K562 (cell line): ENCODE data around the gene VWA5B1. TPM values are rescaled to one million over a fixed set of nuclear protein-coding genes. Genes with fewer than 3 reads are reported as not detected.
A peak's percentile ranks its signal among the peaks of the same experiment; 100 is the strongest.

Source experiments
- ATAC-seq: fragments of 200-7000 bp; cut with Tn5 transposase; 3 replicates; pipeline ENCODE4 v1.9.1; 2020; ENCODE audit warnings: moderate library complexity
- BruUV-seq: library from RNA; stranded (reverse); fragments of 400-500 nt; replicated peaks from 2 replicates; lab custom pipeline; 2021; lab: Mats Ljungman, UMichigan
- CTCF ChIA-PET: fragments of 300-600 bp; formaldehyde crosslinking; extraction: SDS; loops from one replicate; lab custom pipeline; 2021; ENCODE audit warnings: low intra/inter-chr PET ratio; lab: Yijun Ruan, JAX
- POLR2A ChIA-PET: fragments of 300-600, 350-650 bp; sonication (Branson Sonifier 250); formaldehyde crosslinking; extraction: SDS; loops from one replicate; lab custom pipeline; 2021; ENCODE audit warnings: antibody characterized with exemption, inconsistent platforms; lab: Yijun Ruan, JAX
- DNase-seq, 4 experiments: peaks; one replicate each; pipeline versions ENCODE4 v3.0.0 to v3.0.0-alpha.2; 2011 to 2018; ENCODE audit warnings: low spot score in 3 of 4, mixed read lengths in 3 of 4; ENCODE audit errors: extremely low read depth in 1 of 4
- FAIRE-seq: peaks from 2 replicates; lab custom pipeline; 2011; peaks lifted over from hg19 to GRCh38; lab: Jason Lieb, UNC
- H2AFZ ChIP-seq: 2 replicates; pipeline ENCODE4 v1.6.0; 2011; ENCODE audit warnings: low read depth, low read length, control low read depth, inconsistent platforms
- H3K27ac ChIP-seq: fragments of 200-600 bp; 3 replicates; pipeline ENCODE4 v1.8.0; 2011; ENCODE audit warnings: low read depth, mild to moderate bottlenecking, control low read depth, inconsistent platforms, low read length, moderate library complexity, mixed read lengths; ENCODE audit errors: extremely low read depth
- H3K27me3 ChIP-seq, 2 experiments: fragments of 300-600 bp in 1 of 2; 2 replicates in 1 of 2; 3 replicates in 1 of 2; pipeline versions ENCODE4 v1.6.0 to v1.8.0; 2011; ENCODE audit warnings: inconsistent platforms in 2 of 2, low read length in 2 of 2, mild to moderate bottlenecking in 1 of 2, mixed read lengths in 1 of 2, moderate library complexity in 1 of 2; ENCODE audit not compliant: control insufficient read depth in 2 of 2, insufficient read depth in 2 of 2
- H3K36me3 ChIP-seq: fragments of 300-600 bp; 3 replicates; pipeline ENCODE4 v1.8.0; 2011; ENCODE audit warnings: mild to moderate bottlenecking, low read length, inconsistent platforms; ENCODE audit not compliant: control insufficient read depth, insufficient read depth
- H3K4me1 ChIP-seq, 2 experiments: fragments of 200-600 bp in 1 of 2; replicated peaks in 1 of 2; 2 replicates in 1 of 2; 3 replicates in 1 of 2; pipeline versions ENCODE4 v1.5.1 to v1.8.0; 2011; ENCODE audit warnings: inconsistent platforms in 2 of 2, low read length in 2 of 2, mild to moderate bottlenecking in 1 of 2, mixed read lengths in 1 of 2, moderate library complexity in 1 of 2; ENCODE audit not compliant: control insufficient read depth in 2 of 2, insufficient read depth in 2 of 2
- H3K4me2 ChIP-seq: 2 replicates; pipeline ENCODE4 v1.6.1; 2011; ENCODE audit warnings: low read length, control low read depth, inconsistent platforms, mixed read lengths; ENCODE audit not compliant: insufficient read depth
- H3K4me3 ChIP-seq: fragments of 200-600 bp; sonication (generic), shearing (Covaris generic); 2 replicates; pipeline ENCODE4 v1.5.1; 2016; ENCODE audit warnings: control low read depth, inconsistent platforms
- H3K79me2 ChIP-seq: fragments of 200-600 bp; 3 replicates; pipeline ENCODE4 v1.8.0; 2011; ENCODE audit warnings: low read length, inconsistent platforms; ENCODE audit not compliant: control insufficient read depth, insufficient read depth
- H3K9ac ChIP-seq, 2 experiments: 2 replicates each; pipeline versions ENCODE4 v1.6.0 to v1.6.1; 2011; ENCODE audit warnings: low read depth in 2 of 2, low read length in 2 of 2, control low read depth in 1 of 2, inconsistent platforms in 1 of 2, mild to moderate bottlenecking in 1 of 2, mixed read lengths in 1 of 2; ENCODE audit not compliant: insufficient read depth in 1 of 2
- H3K9me1 ChIP-seq: one replicate; pipeline ENCODE4 v1.6.0; 2011; ENCODE audit warnings: inconsistent platforms, mild to moderate bottlenecking, low read length, moderate library complexity; ENCODE audit not compliant: control insufficient read depth, insufficient read depth
- H3K9me3 ChIP-seq: replicated peaks from 2 replicates; pipeline ENCODE4 v1.5.1; 2011; ENCODE audit warnings: low read depth, low read length, inconsistent platforms; ENCODE audit not compliant: control insufficient read depth, insufficient read depth
- H4K20me1 ChIP-seq: replicated peaks from 2 replicates; pipeline ENCODE4 v1.6.1; 2011; ENCODE audit warnings: low read length, inconsistent platforms, mixed read lengths; ENCODE audit not compliant: control insufficient read depth, insufficient read depth
- CTCF ChIP-seq, 3 experiments: IDR thresholded peaks in 2 of 3; conservative IDR thresholded peaks in 1 of 3; 2 replicates each; pipeline ENCODE4 v1.5.1; 2011 to 2012; ENCODE audit warnings: low read length in 3 of 3, mild to moderate bottlenecking in 3 of 3, control low read depth in 2 of 3, improper control_type of control experiment in 1 of 3, inconsistent platforms in 1 of 3, low read depth in 1 of 3, mixed read lengths in 1 of 3, moderate library complexity in 1 of 3; ENCODE audit not compliant: insufficient read depth in 2 of 3
- GATA2 ChIP-seq: sonication (generic); formaldehyde crosslinking; IDR thresholded peaks from 2 replicates; pipeline ENCODE4 v1.4.0; 2020; ENCODE audit warnings: mild to moderate bottlenecking, missing genetic modification reagents
- RAD21 ChIP-seq, 2 experiments: fragments of 250-450 bp in 1 of 2; fragments of 450-650 bp in 1 of 2; sonication (Bioruptor Pico) in 1 of 2; formaldehyde crosslinking in 1 of 2; IDR thresholded peaks in 1 of 2; conservative IDR thresholded peaks in 1 of 2; 2 replicates each; pipeline versions ENCODE4 v1.4.0 to v1.8.0; 2020 to 2022; ENCODE audit warnings: mild to moderate bottlenecking in 2 of 2, moderate library complexity in 1 of 2
- RB1 ChIP-seq: fragments of 450-650 bp; IDR thresholded peaks from 2 replicates; pipeline ENCODE4 v1.6.1; 2017; ENCODE audit warnings: low read depth, mild to moderate bottlenecking
- RCOR1 ChIP-seq, 2 experiments: IDR thresholded peaks; 2 replicates each; pipeline ENCODE4 v1.6.1; 2012; ENCODE audit warnings: low read depth in 2 of 2, low read length in 2 of 2, borderline replicate concordance in 1 of 2, improper control_type of control experiment in 1 of 2
- REST ChIP-seq, 2 experiments: fragments of 450-650 bp; formaldehyde crosslinking in 1 of 2; IDR thresholded peaks; 2 replicates each; pipeline versions ENCODE4 v1.4.0 to v1.6.1; 2014 to 2020; ENCODE audit warnings: mild to moderate bottlenecking in 2 of 2, borderline replicate concordance in 1 of 2, low read depth in 1 of 2
- ZNF551 ChIP-seq: fragments of 250-450 bp; sonication (Bioruptor Pico); IDR thresholded peaks from 2 replicates; pipeline ENCODE4 v1.5.0; 2021; ENCODE audit warnings: mild to moderate bottlenecking, moderate library complexity
- WGBS: fragments of 100-300 bp; shearing (Covaris generic); methylation state at CpG from one replicate; pipeline ENCODE4 v1.1.6; 2016; ENCODE audit warnings: low coverage, mixed read lengths; ENCODE audit not compliant: insufficient coverage; ENCODE audit errors: missing lambda C conversion rate; 5-methylcytosine and 5-hydroxymethylcytosine counted together
- in situ Hi-C: fragments of 300-500 bp; cut with MboI; formaldehyde crosslinking; loops from 4 replicates; pipeline ENCODE4 v1.15.0; 2018; ENCODE audit warnings: inconsistent platforms, mixed read lengths
- intact Hi-C: fragments of 100-400 bp; cut with micrococcal nuclease; formaldehyde crosslinking; loops from 2 replicates; pipeline ENCODE4 v1.14.2; 2022
- polyA plus RNA-seq, 8 experiments: library from polyadenylated mRNA; depleted of rRNA in 4 of 8; stranded (reverse) in 5 of 8; unstranded in 3 of 8; fragments of >200 nt; fragmentation: Nextera tagmentation in 2 of 8; fragmentation: Illumina TruSeq in 1 of 8; extraction: Ambion mirVana in 2 of 8; extraction: Trizol in 1 of 8; gene quantifications; 2 replicates each; pipeline versions ENCODE4 v1.2.1 to v1.2.3, GENCODE V29; 2011 to 2014; ENCODE audit warnings: inconsistent platforms in 1 of 8, missing spikeins in 1 of 8
- total RNA-seq, 7 experiments: library from RNA; depleted of rRNA in 6 of 7; stranded (reverse); fragments of >200 nt in 6 of 7; fragmentation: Illumina TruSeq in 2 of 7; extraction: Trizol in 2 of 7; gene quantifications; 2 replicates each; pipeline versions ENCODE4 v1.2.1 to v1.2.3, GENCODE V29; 2011 to 2021; ENCODE audit warnings: low replicate concordance in 1 of 7
- TF ChIP-seq, protein P1 (sequence below): sonication (generic); formaldehyde crosslinking; IDR thresholded peaks from 2 replicates; pipeline ENCODE4 v1.9.0; 2022; ENCODE audit warnings: mild to moderate bottlenecking, missing genetic modification reagents

Gene VWA5B1
- total and polyA plus RNA-seq, 9 of the 15 experiments (the other 6 are each of a cell fraction or from before 2014, with no cell fraction given), result not detected

DNA sequence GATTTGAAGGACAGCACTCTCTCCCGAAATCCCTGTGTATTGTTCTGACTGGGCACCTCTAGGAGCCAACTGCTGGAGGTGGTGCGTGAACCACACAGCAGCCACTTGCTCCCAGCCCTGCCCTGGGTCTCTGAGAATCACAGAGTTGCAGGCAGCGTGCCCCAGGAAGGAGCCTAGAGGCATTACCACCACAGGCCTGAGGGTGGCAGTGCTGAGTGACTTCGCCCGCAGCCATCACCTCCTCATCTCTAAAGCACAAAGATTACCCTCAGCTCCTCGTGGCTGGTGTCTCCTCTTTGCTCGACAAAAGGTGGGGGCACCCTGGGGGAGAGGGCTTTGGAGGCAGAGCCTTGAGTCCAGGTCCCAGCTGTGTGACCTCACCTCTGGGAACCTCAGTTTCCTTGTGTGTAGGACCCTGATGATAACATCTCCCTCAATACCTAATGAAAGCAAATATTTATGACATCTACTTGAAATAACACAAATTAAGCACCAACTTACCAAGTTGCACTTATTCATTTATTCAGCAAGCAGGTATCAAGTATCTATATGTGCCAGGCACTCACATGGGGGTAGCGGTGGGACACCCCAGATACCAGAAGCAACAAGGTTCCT lies 86.3 kb downstream of the VWA5B1 start:
- in situ Hi-C loops (no loop called here), intact Hi-C loops (loop anchor here (2.0 to 5.0 kb wide), 2 partner anchors 55 to 118 kb away; no protein-coding TSS in a partner anchor)
- CTCF ChIA-PET, result interaction anchor here (0.8 to 2.8 kb wide), 2 partner anchors 117 to 164 kb away, joined by 4 to 23 read pairs; no protein-coding TSS in a partner anchor
- no TSS peak for BruUV-seq
- no peak overlapping the region for H2AFZ ChIP-seq
- H3K4me3 ChIP-seq, result no peak overlapping the region
- H3K79me2 ChIP-seq, result no peaks in the 10 kb centered on the region
- no peak overlapping the region for H3K27ac ChIP-seq
- FAIRE-seq (peak; percentile 96), ATAC-seq (peak; percentile 97), DNase-seq (peak; percentile 57 to 89 (median 81))
- H3K27me3 ChIP-seq, result peaks cover 0 to 27% of the 10 kb centered on the region in 2 experiments; a peak in 2 of 5 replicates
- no peaks in the 10 kb centered on the region for H3K9me1 ChIP-seq
- no peaks in the 10 kb centered on the region for H3K9me3 ChIP-seq
- no peak overlapping the region for H3K9ac ChIP-seq
- H3K4me1 ChIP-seq, result no peaks in the 10 kb centered on the region
- peaks cover 6% of the 10 kb centered on the region; the same call in 1 of the 2 replicates for H4K20me1 ChIP-seq
- no peak overlapping the region for H3K4me2 ChIP-seq
- WGBS, result 3% methylated on average over 8 of the region's 8 CpGs
- H3K36me3 ChIP-seq, result no peaks in the 10 kb centered on the region
- POLR2A ChIA-PET, result interaction anchor here (0.6 to 0.8 kb wide), 4 partner anchors 11 to 747 kb away, joined by 3 to 4 read pairs (median 3); no protein-coding TSS in a partner anchor
- TF ChIP-seq CTCF (IDR thresholded peaks at IDR 0.05 in 2 of 3, conservative IDR thresholded peaks at IDR 0.05 in 1 of 3; ENCODE audit: insufficient read depth in 2 of 3, low read depth in 1 of 3, low read length in 3 of 3) (peak; percentile 77 to 90 (median 85)), RCOR1 (IDR thresholded peaks at IDR 0.05; ENCODE audit: borderline replicate concordance in 1 of 2, low read depth in 2 of 2, low read length in 2 of 2) (0 out of 4 replicates have a peak, but pooled peaks of 1 of the 2 experiments have one; percentile 46), RAD21 (CRISPR knock-in tag; conservative IDR thresholded peaks at IDR 0.05 in 1 of 2, IDR thresholded peaks at IDR 0.05 in 1 of 2) (peak; percentile 33 to 63; a peak in 3 of 4 replicates), RB1 (peak; percentile 34; the same call in 1 of the 2 replicates), GATA2 (0 out of 2 replicates have a peak, but pooled peaks have one; percentile 18), REST (IDR thresholded peaks at IDR 0.05; ENCODE audit: borderline replicate concordance) (peak; percentile 35; the same call in 1 of the 2 replicates), REST (CRISPR knock-in tag; IDR thresholded peaks at IDR 0.05; ENCODE audit: low read depth) (no peak), ZNF551 (CRISPR knock-in tag) (no peak)
- TF ChIP-seq, protein P1, sequence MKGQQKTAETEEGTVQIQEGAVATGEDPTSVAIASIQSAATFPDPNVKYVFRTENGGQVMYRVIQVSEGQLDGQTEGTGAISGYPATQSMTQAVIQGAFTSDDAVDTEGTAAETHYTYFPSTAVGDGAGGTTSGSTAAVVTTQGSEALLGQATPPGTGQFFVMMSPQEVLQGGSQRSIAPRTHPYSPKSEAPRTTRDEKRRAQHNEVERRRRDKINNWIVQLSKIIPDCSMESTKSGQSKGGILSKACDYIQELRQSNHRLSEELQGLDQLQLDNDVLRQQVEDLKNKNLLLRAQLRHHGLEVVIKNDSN (CRISPR knock-in tag), result 0 out of 2 replicates have a peak, but pooled peaks have one; percentile 4
